Activated CD4-positive, alpha-beta T cell treated with anti-CD3 and anti-CD28 coated beads, Interleukin-2, amount 10 ng/mL, durations not matched to agents 24 days and 14 days (primary cell): ENCODE measurements around the gene OAS3. TPM values are rescaled to one million over a fixed set of nuclear protein-coding genes. Genes with fewer than 3 reads are reported as not detected.
"Not testable (repeated sequence)": the region's sequence is repeated elsewhere in the genome, so short reads cannot be mapped to it uniquely, and the experiment has no call there.

Experiments
- DNase-seq: peaks from one replicate; pipeline ENCODE4 v3.0.0; 2022
- H3K27ac Mint-ChIP-seq: one replicate; pipeline ENCODE4 v1.8.0; 2022; ENCODE audit warnings: mild to moderate bottlenecking, mixed read lengths
- H3K27me3 Mint-ChIP-seq: one replicate; pipeline ENCODE4 v1.8.0; 2022; ENCODE audit warnings: mixed read lengths
- H3K36me3 Mint-ChIP-seq: one replicate; pipeline ENCODE4 v1.8.0; 2022; ENCODE audit warnings: low read depth, mild to moderate bottlenecking, mixed read lengths
- H3K4me1 Mint-ChIP-seq: one replicate; pipeline ENCODE4 v1.8.0; 2021; ENCODE audit warnings: mixed read lengths
- H3K4me3 Mint-ChIP-seq: one replicate; pipeline ENCODE4 v1.8.0; 2022; ENCODE audit warnings: mild to moderate bottlenecking, moderate library complexity, mixed read lengths
- H3K9me3 Mint-ChIP-seq: one replicate; pipeline ENCODE4 v1.8.0; 2021; ENCODE audit warnings: mixed read lengths
- intact Hi-C: fragments of 100-400 bp; cut with micrococcal nuclease; formaldehyde crosslinking; loops from one replicate; pipeline ENCODE4 v1.15.1; 2023
- total RNA-seq: library from RNA; stranded (reverse); gene quantifications from 2 replicates; pipeline ENCODE4 v1.2.3, GENCODE V29; 2022

The OAS3 gene
- total RNA-seq, 1 donor from 2014 or later, result 48.9 TPM

GRCh38 chr12:112948806-112949205, 10.5 kb downstream of the OAS3 start:
- Mint-ChIP-seq H3K27me3 (no peaks in the 10 kb centered on the region), H3K4me1 (peaks cover 11% of the 10 kb centered on the region), H3K36me3 (peaks cover 72% of the 10 kb centered on the region), H3K27ac (no peak overlapping the region), H3K9me3 (peaks cover 6% of the 10 kb centered on the region), H3K4me3 (no peak overlapping the region)
- intact Hi-C loops, result no loop called here
- DNase-seq, result no peak

GRCh38 chr12:112950701-112951100, 12.4 kb downstream of the OAS3 start:
- Mint-ChIP-seq H3K36me3 (peaks cover 73% of the 10 kb centered on the region), H3K9me3 (peaks cover 6% of the 10 kb centered on the region)

GRCh38 chr12:112957125-112957524, 18.9 kb downstream of the OAS3 start:
- H3K4me3 Mint-ChIP-seq, H3K27me3 Mint-ChIP-seq, DNase-seq, H3K9me3 Mint-ChIP-seq, intact Hi-C loops: not testable (repeated sequence)
- H3K27ac Mint-ChIP-seq, result peak overlapping the region; percentile 38
- H3K4me1 Mint-ChIP-seq, result peaks cover 45% of the 10 kb centered on the region
- H3K36me3 Mint-ChIP-seq, result peaks cover 92% of the 10 kb centered on the region

More at GRCh38 chr12:112950701-112951100, 12.4 kb downstream of the OAS3 start:
- Mint-ChIP-seq H3K27ac (no peak overlapping the region), H3K4me1 (peaks cover 13% of the 10 kb centered on the region), H3K27me3 (no peaks in the 10 kb centered on the region), H3K4me3 (no peak overlapping the region)
- intact Hi-C loops, result no loop called here
- DNase-seq, result no peak

- H3K9me3 Mint-ChIP-seq, result no peaks in the 10 kb centered on the region
- intact Hi-C loops, result no loop called here
- H3K4me1 Mint-ChIP-seq, result peaks cover 32% of the 10 kb centered on the region
- H3K36me3 Mint-ChIP-seq, result peaks cover 86% of the 10 kb centered on the region
- H3K27ac Mint-ChIP-seq, result peak overlapping the region; percentile 35
- no peak overlapping the region for H3K4me3 Mint-ChIP-seq
- peak; percentile 72 for DNase-seq
- H3K27me3 Mint-ChIP-seq, result no peaks in the 10 kb centered on the region
Measured at GRCh38 chr12:112961074-112961473, 22.8 kb downstream of the OAS3 start.

- Mint-ChIP-seq H3K36me3 (peaks cover 86% of the 10 kb centered on the region), H3K9me3 (no peaks in the 10 kb centered on the region), H3K4me1 (peaks cover 27% of the 10 kb centered on the region), H3K4me3 (no peak overlapping the region), H3K27ac (peak overlapping the region; percentile 19), H3K27me3 (no peaks in the 10 kb centered on the region)
- DNase-seq, result no peak
- intact Hi-C loops, result no loop called here
Measured at GRCh38 chr12:112961536-112961935, 23.3 kb downstream of the OAS3 start.

- Mint-ChIP-seq H3K27ac (no peak overlapping the region), H3K4me1 (peaks cover 22% of the 10 kb centered on the region), H3K36me3 (peaks cover 84% of the 10 kb centered on the region), H3K9me3 (no peaks in the 10 kb centered on the region), H3K27me3 (no peaks in the 10 kb centered on the region), H3K4me3 (no peak overlapping the region)
- DNase-seq, result no peak
- intact Hi-C loops, result no loop called here
Measured at GRCh38 chr12:112962561-112962960, 24.3 kb downstream of the OAS3 start.

GRCh38 chr12:112963227-112963861, 25.1 kb downstream of the OAS3 start:
- H3K36me3 Mint-ChIP-seq, result peaks cover 83% of the 10 kb centered on the region
- H3K4me3 Mint-ChIP-seq, result no peak overlapping the region
- no peak overlapping the region for H3K27ac Mint-ChIP-seq
- DNase-seq, result no peak
- H3K4me1 Mint-ChIP-seq, result peaks cover 17% of the 10 kb centered on the region
- H3K27me3 Mint-ChIP-seq, result no peaks in the 10 kb centered on the region
- H3K9me3 Mint-ChIP-seq, result no peaks in the 10 kb centered on the region
- intact Hi-C loops, result no loop called here

GRCh38 chr12:112964067-112964670, 25.9 kb downstream of the OAS3 start:
- Mint-ChIP-seq H3K4me3 (no peak overlapping the region), H3K27ac (no peak overlapping the region), H3K4me1 (peaks cover 16% of the 10 kb centered on the region), H3K9me3 (no peaks in the 10 kb centered on the region), H3K27me3 (no peaks in the 10 kb centered on the region), H3K36me3 (peaks cover 83% of the 10 kb centered on the region)
- no peak for DNase-seq
- intact Hi-C loops, result no loop called here

GRCh38 chr12:112964915-112965314, 26.6 kb downstream of the OAS3 start:
- Mint-ChIP-seq H3K4me1 (peaks cover 9% of the 10 kb centered on the region), H3K36me3 (peaks cover 83% of the 10 kb centered on the region)

GRCh38 chr12:112965643-112966042, 27.4 kb downstream of the OAS3 start:
- Mint-ChIP-seq H3K4me1 (peaks cover 12% of the 10 kb centered on the region), H3K9me3 (no peaks in the 10 kb centered on the region), H3K27me3 (no peaks in the 10 kb centered on the region), H3K4me3 (no peak overlapping the region), H3K27ac (no peak overlapping the region), H3K36me3 (peaks cover 84% of the 10 kb centered on the region)
- intact Hi-C loops, result no loop called here
- no peak for DNase-seq

More at GRCh38 chr12:112964915-112965314, 26.6 kb downstream of the OAS3 start:
- Mint-ChIP-seq H3K27ac (no peak overlapping the region), H3K9me3 (no peaks in the 10 kb centered on the region), H3K27me3 (no peaks in the 10 kb centered on the region), H3K4me3 (no peak overlapping the region)
- intact Hi-C loops, result no loop called here
- DNase-seq, result no peak

- intact Hi-C loops, result no loop called here
- Mint-ChIP-seq H3K4me3 (no peak overlapping the region), H3K4me1 (peaks cover 6% of the 10 kb centered on the region), H3K36me3 (peaks cover 85% of the 10 kb centered on the region), H3K27ac (no peak overlapping the region), H3K27me3 (no peaks in the 10 kb centered on the region), H3K9me3 (no peaks in the 10 kb centered on the region)
- DNase-seq, result no peak
Measured at GRCh38 chr12:112967306-112967705, 29.0 kb downstream of the OAS3 start.

GRCh38 chr12:112967858-112968257, 29.6 kb downstream of the OAS3 start:
- Mint-ChIP-seq H3K4me1 (peaks cover 6% of the 10 kb centered on the region), H3K27ac (no peak overlapping the region), H3K27me3 (no peaks in the 10 kb centered on the region), H3K4me3 (no peak overlapping the region), H3K9me3 (no peaks in the 10 kb centered on the region), H3K36me3 (peaks cover 83% of the 10 kb centered on the region)
- no peak for DNase-seq
- intact Hi-C loops, result no loop called here

GRCh38 chr12:112969547-112970306, 31.5 kb downstream of the OAS3 start:
- no peaks in the 10 kb centered on the region for H3K27me3 Mint-ChIP-seq
- peaks cover 70% of the 10 kb centered on the region for H3K36me3 Mint-ChIP-seq
- H3K9me3 Mint-ChIP-seq, result no peaks in the 10 kb centered on the region
- intact Hi-C loops, result loop anchor here (10.0 kb wide), 1 partner anchor 365 kb away; the partner anchor contains the start of gene SLC8B1
- DNase-seq, result no peak
- H3K4me1 Mint-ChIP-seq, result peaks cover 8% of the 10 kb centered on the region
- H3K4me3 Mint-ChIP-seq, result no peak overlapping the region
- no peak overlapping the region for H3K27ac Mint-ChIP-seq

GRCh38 chr12:112970391-112970790, 32.1 kb downstream of the OAS3 start:
- DNase-seq, result no peak
- H3K27ac Mint-ChIP-seq, result no peak overlapping the region
- H3K36me3 Mint-ChIP-seq, result peaks cover 69% of the 10 kb centered on the region
- intact Hi-C loops, result loop anchor here (10.0 kb wide), 1 partner anchor 364 kb away; the partner anchor contains the start of gene SLC8B1
- no peak overlapping the region for H3K4me3 Mint-ChIP-seq
- H3K4me1 Mint-ChIP-seq, result peaks cover 12% of the 10 kb centered on the region
- no peaks in the 10 kb centered on the region for H3K27me3 Mint-ChIP-seq
- no peaks in the 10 kb centered on the region for H3K9me3 Mint-ChIP-seq
